Activated B cell treated with CpG ODN at 0.5 μM for 24 hours (primary cell): ENCODE measurements around the gene MRPL28. TPM values are rescaled to one million over a fixed set of nuclear protein-coding genes. Genes with fewer than 3 reads are reported as not detected.
A peak's percentile ranks its signal among the peaks of the same experiment; 100 is the strongest.

Source experiments
- ATAC-seq: fragments of 200-7000 bp; cut with Tn5 transposase; one replicate; pipeline ENCODE4 v1.10.0; 2021; ENCODE audit warnings: low read depth, mild to moderate bottlenecking, moderate library complexity
- CTCF ChIA-PET: fragments of 350-600 bp; sonication (Branson Sonifier 250); formaldehyde crosslinking; loops from one replicate; lab custom pipeline; 2021; ENCODE audit warnings: antibody characterized with exemption; lab: Charles Lee
- POLR2A ChIA-PET: fragments of 350-600 bp; sonication (Branson Sonifier 250); formaldehyde crosslinking; loops from one replicate; lab custom pipeline; 2021; ENCODE audit warnings: antibody characterized with exemption; lab: Charles Lee
- DNase-seq: peaks from one replicate; pipeline ENCODE4 v3.0.0; 2022
- H3K27ac Mint-ChIP-seq: one replicate; pipeline ENCODE4 v1.8.0; 2020; ENCODE audit warnings: mixed read lengths
- H3K27me3 Mint-ChIP-seq: one replicate; pipeline ENCODE4 v1.8.0; 2021; ENCODE audit warnings: mixed read lengths
- H3K36me3 Mint-ChIP-seq: one replicate; pipeline ENCODE4 v1.8.0; 2021; ENCODE audit warnings: low read depth, mixed read lengths
- H3K4me1 Mint-ChIP-seq: one replicate; pipeline ENCODE4 v1.8.0; 2021; ENCODE audit warnings: mixed read lengths
- H3K4me3 Mint-ChIP-seq: one replicate; pipeline ENCODE4 v1.8.0; 2020; ENCODE audit warnings: mild to moderate bottlenecking, mixed read lengths
- H3K9me3 Mint-ChIP-seq: one replicate; pipeline ENCODE4 v1.8.0; 2020; ENCODE audit warnings: mixed read lengths
- CTCF ChIP-seq: fragments of 200-600 bp; IDR thresholded peaks from one replicate; pipeline ENCODE4 v1.8.0; 2022; ENCODE audit warnings: antibody characterized with exemption, mild to moderate bottlenecking
- intact Hi-C: fragments of 100-400 bp; cut with micrococcal nuclease; formaldehyde crosslinking; loops from one replicate; pipeline ENCODE4 v1.15.1; 2024
- total RNA-seq: library from RNA; stranded (reverse); gene quantifications from 2 replicates; pipeline ENCODE4 v1.2.3, GENCODE V29; 2022

Gene MRPL28
- total RNA-seq, 1 donor from 2014 or later = 82.4 TPM

DNA sequence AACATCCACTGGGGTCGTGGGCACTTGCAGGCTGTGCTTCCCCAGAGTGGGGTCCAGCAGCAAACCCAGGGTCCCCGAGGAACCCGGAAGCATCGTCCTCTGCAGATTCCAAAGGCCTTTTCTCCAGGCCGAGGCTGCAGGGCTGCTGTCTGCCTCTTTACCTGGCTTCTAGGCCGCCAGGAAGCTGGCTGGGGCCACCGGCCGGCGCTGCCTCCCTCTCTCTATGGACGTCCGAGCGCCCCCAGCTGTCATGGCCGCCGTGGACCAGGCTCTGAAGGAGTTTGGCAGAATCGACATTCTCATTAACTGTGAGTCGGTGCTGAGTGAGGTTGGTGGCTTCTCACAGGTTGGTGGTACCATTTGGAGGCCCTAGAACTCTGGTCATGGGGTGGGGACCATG is 36.9 kb upstream of the MRPL28 start:
- Mint-ChIP-seq H3K4me1 (no peaks in the 10 kb centered on the region), H3K27ac (no peak overlapping the region), H3K27me3 (no peaks in the 10 kb centered on the region), H3K36me3 (no peaks in the 10 kb centered on the region), H3K9me3 (no peaks in the 10 kb centered on the region), H3K4me3 (no peak overlapping the region)
- ChIA-PET CTCF (no interaction called here), POLR2A (no interaction called here)
- DNase-seq = no peak
- intact Hi-C loops = no loop called here
- ATAC-seq = no peak
- no peak for TF ChIP-seq CTCF

DNA sequence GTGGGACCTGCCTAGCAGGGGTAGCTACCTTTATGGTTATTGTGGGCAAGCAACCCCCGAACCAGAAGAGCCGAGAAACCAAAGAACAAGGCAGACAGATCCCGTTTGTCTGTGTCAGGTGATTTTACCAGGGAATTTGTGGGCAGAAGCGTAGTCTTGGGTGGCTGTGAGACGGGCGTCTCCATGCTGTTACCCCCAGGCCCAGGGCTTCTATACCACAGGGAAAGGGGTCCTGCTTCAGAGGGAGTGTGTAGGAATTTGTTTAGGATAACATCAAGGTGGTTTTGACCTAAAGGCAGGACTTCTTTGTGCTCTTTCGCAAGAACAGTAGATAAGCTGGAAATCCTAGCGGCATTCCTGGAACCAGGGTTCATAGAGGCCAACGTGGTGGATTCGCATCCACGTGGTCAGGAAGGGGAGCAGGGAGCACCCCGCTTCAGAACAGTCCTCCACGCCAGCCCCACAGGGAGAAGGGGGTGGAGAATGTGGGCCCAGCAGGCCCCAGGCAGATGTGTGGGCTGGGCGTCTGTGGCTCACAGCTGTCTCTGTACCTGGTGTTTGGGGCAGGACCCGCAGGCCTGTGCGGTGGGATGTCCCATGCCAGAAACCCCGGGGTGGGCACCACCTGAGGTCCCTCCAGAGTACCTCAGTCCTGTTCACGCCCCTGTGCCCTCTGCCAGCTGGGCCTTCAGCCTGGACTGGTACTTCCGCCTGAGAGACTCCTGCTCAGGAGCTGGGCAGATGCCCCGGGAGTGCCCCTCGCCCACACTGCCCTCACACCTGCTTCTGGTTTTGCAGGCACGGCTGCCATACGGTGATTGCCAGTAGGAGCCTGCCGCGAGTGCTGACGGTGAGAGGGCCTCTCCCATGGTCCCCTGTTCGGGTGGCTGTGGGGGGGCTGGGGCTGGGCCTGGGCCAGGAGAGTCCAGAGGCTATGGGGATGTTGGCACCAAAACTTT is 35.5 kb upstream of the MRPL28 start:
- H3K4me3 Mint-ChIP-seq = no peak overlapping the region
- intact Hi-C loops = no loop called here
- no peaks in the 10 kb centered on the region for H3K27me3 Mint-ChIP-seq
- DNase-seq (no peak), ATAC-seq (no peak)
- POLR2A ChIA-PET = no interaction called here
- H3K27ac Mint-ChIP-seq = no peak overlapping the region
- TF ChIP-seq CTCF = no peak
- CTCF ChIA-PET = no interaction called here
- no peaks in the 10 kb centered on the region for H3K9me3 Mint-ChIP-seq
- H3K36me3 Mint-ChIP-seq = no peaks in the 10 kb centered on the region
- H3K4me1 Mint-ChIP-seq = peaks cover 2% of the 10 kb centered on the region

DNA sequence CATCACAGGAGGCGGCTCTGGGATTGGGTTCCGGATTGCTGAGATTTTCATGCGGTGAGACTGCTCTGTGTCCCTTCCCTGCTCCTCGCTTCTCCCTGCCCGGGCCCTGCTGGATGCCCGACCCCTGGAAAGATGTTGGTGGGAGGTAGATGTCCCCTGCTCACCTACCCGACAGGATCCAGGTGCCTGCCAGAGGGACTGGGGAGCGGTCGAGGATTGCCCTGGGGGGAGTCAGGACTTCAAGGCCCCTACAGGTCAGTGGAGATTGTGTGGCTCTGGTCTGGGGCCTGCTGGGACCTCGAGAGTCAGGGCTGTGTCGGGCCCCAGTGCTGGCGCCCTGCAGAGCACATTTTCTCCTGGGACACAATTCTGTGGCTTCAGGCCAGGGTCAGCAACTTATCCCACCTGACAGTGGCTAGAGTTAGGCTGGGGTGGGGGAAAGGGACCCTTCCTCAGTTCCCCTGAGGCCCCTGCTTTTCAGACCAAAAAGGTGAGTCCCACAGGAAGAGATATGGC is 34.7 kb upstream of the MRPL28 start:
- Mint-ChIP-seq H3K27me3 (no peaks in the 10 kb centered on the region), H3K4me3 (no peak overlapping the region), H3K36me3 (peaks cover 4% of the 10 kb centered on the region), H3K9me3 (no peaks in the 10 kb centered on the region), H3K4me1 (peaks cover 10% of the 10 kb centered on the region), H3K27ac (no peak overlapping the region)
- no peak for DNase-seq
- no peak for ATAC-seq
- intact Hi-C loops = loop anchor here (5.0 kb wide), 1 partner anchor 182 kb away; no protein-coding TSS in a partner anchor
- ChIA-PET CTCF (no interaction called here), POLR2A (no interaction called here)
- no peak for TF ChIP-seq CTCF

GRCh38 chr16:401468-402348 is 31.4 kb upstream of the MRPL28 start, which contains the start of gene DECR2:
Gene DECR2 (plus strand): TSS chr16:401885. CDS start chr16:401964, 79 bp downstream.
- Mint-ChIP-seq H3K4me1 (peaks cover 24% of the 10 kb centered on the region), H3K27ac (peak within 1 kb of the TSS; percentile 98), H3K27me3 (no peaks in the 10 kb centered on the region), H3K36me3 (peaks cover 4% of the 10 kb centered on the region), H3K4me3 (peak within 1 kb of the TSS; percentile 93), H3K9me3 (no peaks in the 10 kb centered on the region)
- ATAC-seq (peak; percentile 86), DNase-seq (peak; percentile 95)
- ChIA-PET POLR2A (interaction anchor here (0.5 to 3.0 kb wide), 14 partner anchors 9 to 1560 kb away, joined by 3 to 54 read pairs (median 4); partner anchors contain the start of genes AXIN1, FAM234A, LUC7L and MRPL28), CTCF (interaction anchor here (0.6 to 2.2 kb wide), 7 partner anchors 10 to 40 kb away, joined by 3 to 7 read pairs (median 3); partner anchors contain the start of gene RAB11FIP3)
- TF ChIP-seq CTCF = no peak
- intact Hi-C loops = loop anchor here (1.0 to 5.0 kb wide), 7 partner anchors 19 to 235 kb away; partner anchors contain the start of genes AXIN1, METTL26, MRPL28 and RAB11FIP3
